AG04449 (cell line): Measurements from ENCODE around the gene CNDP1.
A peak's percentile ranks its signal among the peaks of the same experiment; 100 is the strongest.

ENCODE experiments used
- CTCF ChIA-PET: fragments of 350-600 bp; formaldehyde crosslinking; extraction: SDS; loops from one replicate; lab custom pipeline; 2021; ENCODE audit warnings: antibody characterized with exemption; lab: Yijun Ruan, JAX
- POLR2A ChIA-PET: fragments of 400-600, 350-600 bp; formaldehyde crosslinking; extraction: SDS; loops from one replicate; lab custom pipeline; 2020; ENCODE audit warnings: antibody characterized with exemption, inconsistent platforms; lab: Yijun Ruan, JAX
- DNase-seq: peaks from one replicate; pipeline ENCODE4 v3.0.0-alpha.2; 2010; ENCODE audit warnings: low read depth, low spot score
- H3K4me3 ChIP-seq: 2 replicates; pipeline ENCODE4 v1.5.1; 2011; ENCODE audit warnings: low read depth, mild to moderate bottlenecking, control low read depth, low read length
- CTCF ChIP-seq: IDR thresholded peaks from one replicate; pipeline ENCODE4 v1.5.1; 2011; ENCODE audit warnings: mild to moderate bottlenecking, moderate library complexity, low read length, control low read depth, inconsistent platforms; ENCODE audit not compliant: insufficient read depth; ENCODE audit errors: missing control alignments

The CNDP1 gene

DNA sequence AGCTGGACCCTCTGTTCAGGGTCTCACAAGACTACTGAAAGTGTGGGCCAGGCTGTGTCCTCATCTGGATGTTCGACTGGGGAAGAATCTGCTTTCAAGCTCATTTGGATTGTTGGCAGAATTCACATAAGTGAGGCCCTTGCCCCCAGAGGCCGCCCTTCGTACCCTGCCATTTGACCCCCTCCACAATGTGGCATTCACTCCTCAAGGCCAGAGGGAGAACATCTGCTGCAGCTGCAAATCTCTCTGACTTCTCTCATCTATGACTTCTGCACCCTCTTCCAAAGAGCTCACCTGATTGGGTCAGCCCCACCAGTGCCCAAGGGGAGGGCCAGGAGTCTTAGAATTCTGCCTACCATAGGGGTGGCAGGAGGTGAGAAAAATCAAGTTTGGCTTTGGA, 42.0 kb upstream of the CNDP1 start:
- no peak for DNase-seq
- POLR2A ChIA-PET: no interaction called here
- H3K4me3 ChIP-seq: no peak overlapping the region
- CTCF ChIA-PET: interaction anchor here (1.2 to 5.9 kb wide), 2 partner anchors 139 to 295 kb away, joined by 3 to 46 read pairs; no protein-coding TSS in a partner anchor
- no peak for TF ChIP-seq CTCF

DNA sequence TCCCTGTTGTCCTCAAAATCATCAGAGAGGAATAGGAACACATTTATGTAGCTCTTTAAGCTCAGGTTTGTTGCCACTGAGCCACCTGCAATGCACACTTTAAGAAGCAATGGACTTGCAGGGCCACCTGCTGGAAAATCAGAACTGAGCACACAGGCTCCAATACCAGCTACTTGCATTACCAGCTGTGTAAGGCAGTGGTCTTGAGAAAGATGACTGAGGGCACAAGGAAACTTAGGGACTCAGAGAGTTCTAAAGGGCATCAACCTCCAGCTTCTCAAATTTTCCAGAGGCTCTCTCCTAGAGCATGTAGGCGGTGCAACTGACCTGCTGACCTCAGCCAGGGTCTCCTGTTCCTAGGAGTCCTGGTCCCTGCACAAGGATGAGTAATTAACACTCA, 40.6 kb upstream of the CNDP1 start:
- DNase-seq: no peak
- ChIA-PET CTCF (interaction anchor here (1.1 to 5.9 kb wide), 5 partner anchors 11 to 299 kb away, joined by 3 to 46 read pairs (median 6); no protein-coding TSS in a partner anchor), POLR2A (no interaction called here)
- H3K4me3 ChIP-seq: no peak overlapping the region
- peak; percentile 45 for TF ChIP-seq CTCF

DNA sequence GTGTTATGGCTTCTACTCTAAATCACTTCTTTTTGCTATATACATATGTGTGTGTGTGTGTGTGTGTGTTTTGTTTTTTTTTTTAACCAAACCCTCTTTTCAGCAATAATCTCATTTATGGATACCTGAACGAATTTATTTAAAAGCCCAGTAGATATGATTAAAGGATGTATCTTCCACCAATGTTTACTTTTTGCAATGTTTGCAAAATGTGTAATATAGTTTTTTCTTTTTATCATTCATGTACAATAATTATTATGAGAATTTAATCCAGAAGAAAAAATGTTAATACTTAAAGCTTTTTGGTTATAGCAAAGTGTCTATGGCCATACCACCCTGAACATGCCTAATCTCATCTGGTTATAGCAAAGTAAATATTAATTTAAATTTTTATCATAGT, 39.8 kb upstream of the CNDP1 start:
- ChIA-PET POLR2A (no interaction called here), CTCF (interaction anchor here (2.1 to 5.9 kb wide), 3 partner anchors 141 to 300 kb away, joined by 7 to 46 read pairs (median 12); no protein-coding TSS in a partner anchor)
- no peak for DNase-seq
- TF ChIP-seq CTCF: no peak
- no peak overlapping the region for H3K4me3 ChIP-seq

- DNase-seq: peak; percentile 75
- CTCF ChIA-PET: interaction anchor here (0.7 to 5.9 kb wide), 4 partner anchors 143 to 308 kb away, joined by 3 to 46 read pairs (median 5); no protein-coding TSS in a partner anchor
Measured at GRCh38 chr18:74495581-74496507, 38.5 kb upstream of the CNDP1 start, which contains the start of gene CNDP2. Gene CNDP2, plus strand, starts transcription at chr18:74496363. Its CDS starts 3,611 bp downstream, at chr18:74499974.

DNA sequence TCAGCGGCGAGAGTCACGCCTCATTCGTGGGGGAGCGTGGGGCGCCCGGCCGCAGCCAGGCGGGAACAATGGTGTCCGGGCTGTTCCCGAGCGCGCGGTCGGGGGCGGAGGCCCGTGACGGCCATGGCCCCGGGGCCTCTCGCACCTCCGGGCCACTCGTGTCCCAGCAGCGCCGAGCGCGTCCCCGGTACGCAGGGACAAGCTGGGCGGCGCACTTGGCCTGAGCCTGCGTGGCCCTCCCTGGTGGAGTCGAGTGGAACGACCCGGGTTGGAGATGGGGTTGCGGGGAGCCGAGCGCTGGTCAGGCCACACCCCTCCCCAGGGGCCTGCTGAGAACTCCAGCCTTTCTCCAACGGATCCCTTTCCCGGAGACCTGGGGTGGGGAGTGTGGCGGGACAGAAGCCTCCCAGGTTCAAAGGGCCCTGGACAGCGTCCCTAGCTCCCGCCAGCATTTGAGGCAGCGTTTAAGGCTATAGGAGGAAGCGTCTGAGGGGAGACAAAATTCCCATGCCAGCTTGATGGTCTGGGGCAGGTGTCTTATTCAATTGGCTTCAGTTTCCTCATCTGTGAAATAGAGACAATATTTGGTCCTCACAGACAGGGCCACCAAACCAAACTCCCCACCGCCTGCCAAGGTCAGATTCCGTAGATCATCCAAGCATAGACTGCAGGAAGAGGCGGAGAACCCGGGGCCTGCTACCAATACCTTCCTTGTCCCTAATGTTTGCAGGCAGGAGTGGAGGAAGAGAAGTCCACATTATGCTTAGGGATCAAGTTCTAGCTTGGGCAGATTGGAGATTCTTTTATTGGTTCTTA, 37.6 kb upstream of the CNDP1 start:
- no peak for DNase-seq
- peak overlapping the region; percentile 88 for H3K4me3 ChIP-seq
- ChIA-PET POLR2A (interaction anchor here (0.7 kb wide), 1 partner anchor 81 kb away, joined by 3 read pairs; no protein-coding TSS in a partner anchor), CTCF (interaction anchor here (1.1 to 5.9 kb wide), 3 partner anchors 143 to 309 kb away, joined by 3 to 46 read pairs (median 7); no protein-coding TSS in a partner anchor)
- TF ChIP-seq CTCF: peak; percentile 24

More at GRCh38 chr18:74495581-74496507, 38.5 kb upstream of the CNDP1 start, which contains the start of gene CNDP2:
- no peak for TF ChIP-seq CTCF
- H3K4me3 ChIP-seq: peak within 1 kb of the TSS; percentile 88
- POLR2A ChIA-PET: interaction anchor here (0.7 kb wide), 1 partner anchor 81 kb away, joined by 3 read pairs; no protein-coding TSS in a partner anchor
